ENCODE data around the gene PLBD2. TPM values are rescaled to one million over a fixed set of nuclear protein-coding genes. Genes with fewer than 3 reads are reported as not detected.

Gene PLBD2
- total RNA-seq, 2 donors from 2014 or later, result 13.2 to 14.7 TPM

Other genes with a start within 250 kb of the PLBD2 start
- 10 to 100 TPM in 1 of 2 donors, 1 to 10 TPM in 1; 6.7 to 13.4 TPM for gene RASAL1, start 222.8 kb upstream of the PLBD2 start, total RNA-seq
- gene CFAP73, start 208.9 kb upstream of the PLBD2 start, total RNA-seq, result 1 to 10 TPM; 2.0 to 2.1 TPM
- gene DDX54, start 173.1 kb upstream of the PLBD2 start, total RNA-seq, result 10 to 100 TPM; 81.4 to 82.7 TPM
- gene RITA1, start 172.9 kb upstream of the PLBD2 start, total RNA-seq, result 10 to 100 TPM; 21.3 to 25.1 TPM
- 10 to 100 TPM; 74.7 to 84.0 TPM for gene TPCN1, start 137.1 kb upstream of the PLBD2 start, total RNA-seq
- 10 to 100 TPM; 25.9 to 27.4 TPM for gene SLC8B1, start 23.5 kb upstream of the PLBD2 start, total RNA-seq
- not detected for gene SDS, start 45.3 kb downstream of the PLBD2 start, total RNA-seq
- 1 to 10 TPM in 1 of 2 donors, under 1 TPM in 1; 0.29 to 3.2 TPM for gene SDSL, start 63.8 kb downstream of the PLBD2 start, total RNA-seq
- under 1 TPM; 0.07 to 0.19 TPM for gene LHX5, start 113.3 kb downstream of the PLBD2 start, total RNA-seq

Measured in activated T-cell treated with anti-CD3 and anti-CD28 coated beads, Interleukin-2, amount 50 U/mL, for 72 hours (primary cell).